Caco-2 (cell line): ENCODE measurements around the gene NBPF10. TPM values are rescaled to one million over a fixed set of nuclear protein-coding genes. Genes with fewer than 3 reads are reported as not detected.
A peak's percentile ranks its signal among the peaks of the same experiment; 100 is the strongest.
"Not testable (repeated sequence)": the region's sequence is repeated elsewhere in the genome, so short reads cannot be mapped to it uniquely, and the experiment has no call there.

Experiments used
- Bru-seq: library from RNA; stranded (reverse); fragments of 400-500 nt; gene quantifications from one replicate; lab custom pipeline; 2021; lab: Mats Ljungman, UMichigan
- BruChase-seq, 2 experiments: library from RNA; stranded (reverse); fragments of 400-500 nt; gene quantifications; one replicate each; lab custom pipeline; 2021; lab: Mats Ljungman, UMichigan
- BruUV-seq: library from RNA; stranded (reverse); fragments of 400-500 nt; replicated peaks from 2 replicates; lab custom pipeline; 2021; lab: Mats Ljungman, UMichigan
- CTCF ChIA-PET: fragments of 300-600 bp; sonication (Branson Sonifier 250); formaldehyde crosslinking; loops from one replicate; lab custom pipeline; 2022; ENCODE audit warnings: antibody characterized with exemption; lab: Charles Lee
- POLR2A ChIA-PET: fragments of 300-600 bp; sonication (Branson Sonifier 250); formaldehyde crosslinking; loops from one replicate; lab custom pipeline; 2022; ENCODE audit warnings: antibody characterized with exemption; lab: Charles Lee
- DNase-seq, 2 experiments: peaks; one replicate each; pipeline versions ENCODE4 v3.0.0 to v3.0.0-alpha.2; 2020 to 2022
- H3K27me3 ChIP-seq: replicated peaks from 2 replicates; pipeline ENCODE4 v1.6.0; 2011; ENCODE audit warnings: low read length; ENCODE audit not compliant: control insufficient read depth, insufficient read depth
- H3K36me3 ChIP-seq: 2 replicates; pipeline ENCODE4 v1.5.1; 2011; ENCODE audit warnings: low read length; ENCODE audit not compliant: control insufficient read depth, insufficient read depth
- H3K4me1 ChIP-seq: fragments of 250-450 bp; sonication (Bioruptor Pico); 2 replicates; pipeline ENCODE4 v1.5.1; 2020; ENCODE audit warnings: mild to moderate bottlenecking
- H3K4me3 ChIP-seq: 2 replicates; pipeline ENCODE4 v1.5.1; 2011; ENCODE audit warnings: low read depth, mild to moderate bottlenecking, control low read depth, low read length
- H3K9me3 ChIP-seq: fragments of 250-450 bp; sonication (Bioruptor Pico); 2 replicates; pipeline ENCODE4 v1.5.1; 2020; ENCODE audit warnings: mild to moderate bottlenecking, moderate library complexity
- H3K27ac Mint-ChIP-seq: one replicate; pipeline ENCODE4 v1.8.0; 2022; ENCODE audit warnings: mixed read lengths; ENCODE audit not compliant: unreplicated experiment
- H3K27me3 Mint-ChIP-seq: one replicate; pipeline ENCODE4 v1.8.0; 2022; ENCODE audit warnings: mixed read lengths; ENCODE audit not compliant: insufficient read depth, unreplicated experiment
- H3K36me3 Mint-ChIP-seq: one replicate; pipeline ENCODE4 v1.8.0; 2022; ENCODE audit warnings: mild to moderate bottlenecking, mixed read lengths; ENCODE audit not compliant: insufficient read depth, unreplicated experiment
- H3K4me1 Mint-ChIP-seq: one replicate; pipeline ENCODE4 v1.8.0; 2022; ENCODE audit warnings: low read depth, mixed read lengths; ENCODE audit not compliant: unreplicated experiment
- H3K4me3 Mint-ChIP-seq: one replicate; pipeline ENCODE4 v1.8.0; 2022; ENCODE audit warnings: mild to moderate bottlenecking, moderate library complexity, mixed read lengths; ENCODE audit not compliant: unreplicated experiment
- H3K9me3 Mint-ChIP-seq: one replicate; pipeline ENCODE4 v1.8.0; 2022; ENCODE audit warnings: mixed read lengths; ENCODE audit not compliant: unreplicated experiment
- CTCF ChIP-seq, 2 experiments: fragments of 200-600 bp in 1 of 2; IDR thresholded peaks; 1 replicate in 1 of 2; 2 replicates in 1 of 2; pipeline versions ENCODE4 v1.5.1 to v1.8.0; 2011 to 2022; ENCODE audit warnings: antibody characterized with exemption in 1 of 2, control low read depth in 1 of 2, inconsistent platforms in 1 of 2, low read depth in 1 of 2, low read length in 1 of 2, mild to moderate bottlenecking in 1 of 2, moderate library complexity in 1 of 2; ENCODE audit not compliant: insufficient read depth in 1 of 2, severe bottlenecking in 1 of 2, unreplicated experiment in 1 of 2
- intact Hi-C: fragments of 100-400 bp; cut with micrococcal nuclease; formaldehyde crosslinking; loops from one replicate; pipeline ENCODE4 v1.10.0; 2022; ENCODE audit not compliant: unreplicated experiment
- long read RNA-seq: library from polyadenylated mRNA; stranded (forward); transcript quantifications from one replicate; pipeline ENCODE4 v2.0.0, GENCODE V29; 2022
- total RNA-seq: library from RNA; stranded (reverse); gene quantifications from 2 replicates; pipeline ENCODE4 v1.2.3, GENCODE V29; 2022

The NBPF10 gene
- 2.3 TPM in 2 replicates for total RNA-seq
- Bru-seq, nascent RNA, result percentile 38 among the genes with signal in this experiment
- BruChase-seq, experiment 1, labeled RNA remaining after a 2-hour chase, result percentile 37 among the genes with signal in this experiment
- BruChase-seq, experiment 2, labeled RNA remaining after a 6-hour chase, result percentile 36 among the genes with signal in this experiment
- long read RNA-seq, partial matches to known transcripts, result 0 of 2 reads
- long read RNA-seq, other reads (novel, unspliced or antisense), result 2 of 2 reads

GRCh38 chr1:146144465-146144864 is at the start of gene NBPF10:
Gene NBPF10 (minus strand): TSS chr1:146144804. CDS start chr1:146144769, 35 bp downstream.
- peak in 1 of 2 experiments; percentile 21 for TF ChIP-seq CTCF (IDR thresholded peaks at IDR 0.05; ENCODE audit: insufficient read depth in 1 of 2, low read depth in 1 of 2, low read length in 1 of 2, severe bottlenecking in 1 of 2, unreplicated experiment in 1 of 2)
- H3K4me3 ChIP-seq, POLR2A ChIA-PET, H3K36me3 ChIP-seq, H3K4me1 Mint-ChIP-seq, CTCF ChIA-PET, intact Hi-C loops, H3K27me3 Mint-ChIP-seq, H3K4me3 Mint-ChIP-seq, H3K27me3 ChIP-seq, H3K27ac Mint-ChIP-seq, H3K9me3 ChIP-seq, H3K4me1 ChIP-seq, BruUV-seq, H3K36me3 Mint-ChIP-seq, H3K9me3 Mint-ChIP-seq: not testable (repeated sequence)
- peak in 1 of 2 experiments; percentile 2 for DNase-seq

GRCh38 chr1:146174531-146174930 is 29.9 kb upstream of the NBPF10 start:
- POLR2A ChIA-PET, result not testable (repeated sequence)

DNA sequence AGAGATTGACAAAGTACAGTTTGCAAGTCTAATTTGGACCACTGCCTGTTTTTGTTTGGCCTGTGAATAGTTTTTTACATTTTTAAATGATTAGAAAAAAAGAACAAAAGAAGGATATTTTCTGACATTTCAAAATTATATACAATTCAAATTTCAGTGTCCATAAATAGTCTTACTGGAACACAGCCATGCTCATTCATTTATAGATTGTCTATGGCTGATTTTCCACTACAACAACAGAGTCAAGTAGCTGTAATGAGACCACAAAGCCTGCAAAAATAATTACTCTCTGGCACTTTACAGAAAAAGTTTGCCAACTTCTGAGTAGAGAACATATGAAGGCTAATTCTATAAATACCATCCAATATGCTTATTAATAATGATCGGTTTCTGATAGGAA is 23.1 kb upstream of the NBPF10 start:
- H3K36me3 ChIP-seq, H3K27me3 Mint-ChIP-seq, CTCF ChIA-PET, H3K27me3 ChIP-seq, H3K27ac Mint-ChIP-seq, POLR2A ChIA-PET, BruUV-seq, H3K4me3 ChIP-seq, H3K4me1 Mint-ChIP-seq, H3K4me1 ChIP-seq, H3K9me3 Mint-ChIP-seq, H3K9me3 ChIP-seq, H3K4me3 Mint-ChIP-seq, intact Hi-C loops, H3K36me3 Mint-ChIP-seq, DNase-seq: not testable (repeated sequence)

More at GRCh38 chr1:146174531-146174930, 29.9 kb upstream of the NBPF10 start:
- DNase-seq, H3K27me3 ChIP-seq, H3K9me3 Mint-ChIP-seq, H3K27ac Mint-ChIP-seq, BruUV-seq, intact Hi-C loops, H3K4me1 Mint-ChIP-seq, H3K4me3 Mint-ChIP-seq, H3K4me1 ChIP-seq, H3K36me3 Mint-ChIP-seq, CTCF ChIA-PET, H3K27me3 Mint-ChIP-seq, H3K4me3 ChIP-seq, H3K36me3 ChIP-seq, H3K9me3 ChIP-seq: not testable (repeated sequence)

GRCh38 chr1:146167273-146167672 is 22.7 kb upstream of the NBPF10 start:
- H3K36me3 Mint-ChIP-seq, CTCF ChIA-PET, intact Hi-C loops, DNase-seq, H3K4me1 Mint-ChIP-seq, H3K27ac Mint-ChIP-seq, BruUV-seq, POLR2A ChIA-PET, H3K4me3 ChIP-seq, H3K36me3 ChIP-seq, H3K9me3 ChIP-seq, H3K27me3 ChIP-seq, H3K27me3 Mint-ChIP-seq, H3K9me3 Mint-ChIP-seq, H3K4me1 ChIP-seq, H3K4me3 Mint-ChIP-seq: not testable (repeated sequence)

Other genes with a start within 250 kb of the NBPF10 start
- gene ITGA10, start 234.8 kb downstream of the NBPF10 start, total RNA-seq, result 0.12 and 0.43 TPM in 2 replicates
- 14.5 and 16.1 TPM in 2 replicates for gene PEX11B, start 226.1 kb downstream of the NBPF10 start, total RNA-seq
- 178 and 185 TPM in 2 replicates for gene RBM8A, start 217.3 kb downstream of the NBPF10 start, total RNA-seq
- gene LIX1L, start 186.8 kb downstream of the NBPF10 start, total RNA-seq, result 0.82 and 1.1 TPM in 2 replicates
- gene ANKRD34A, start 180.2 kb downstream of the NBPF10 start, total RNA-seq, result 0.19 and 0.77 TPM in 2 replicates
- 2.9 and 3.4 TPM in 2 replicates for gene POLR3GL, start 180.1 kb downstream of the NBPF10 start, total RNA-seq
- gene TXNIP, start 148.2 kb downstream of the NBPF10 start, total RNA-seq, result 27.5 and 38.6 TPM in 2 replicates
- gene HJV, start 123.1 kb downstream of the NBPF10 start, total RNA-seq, result not detected in 2 replicates
- gene NOTCH2NLA, start 84.2 kb upstream of the NBPF10 start, total RNA-seq, result 19.3 and 23.3 TPM in 2 replicates